Measurements from ENCODE around the gene DMAC2L.

DNA sequence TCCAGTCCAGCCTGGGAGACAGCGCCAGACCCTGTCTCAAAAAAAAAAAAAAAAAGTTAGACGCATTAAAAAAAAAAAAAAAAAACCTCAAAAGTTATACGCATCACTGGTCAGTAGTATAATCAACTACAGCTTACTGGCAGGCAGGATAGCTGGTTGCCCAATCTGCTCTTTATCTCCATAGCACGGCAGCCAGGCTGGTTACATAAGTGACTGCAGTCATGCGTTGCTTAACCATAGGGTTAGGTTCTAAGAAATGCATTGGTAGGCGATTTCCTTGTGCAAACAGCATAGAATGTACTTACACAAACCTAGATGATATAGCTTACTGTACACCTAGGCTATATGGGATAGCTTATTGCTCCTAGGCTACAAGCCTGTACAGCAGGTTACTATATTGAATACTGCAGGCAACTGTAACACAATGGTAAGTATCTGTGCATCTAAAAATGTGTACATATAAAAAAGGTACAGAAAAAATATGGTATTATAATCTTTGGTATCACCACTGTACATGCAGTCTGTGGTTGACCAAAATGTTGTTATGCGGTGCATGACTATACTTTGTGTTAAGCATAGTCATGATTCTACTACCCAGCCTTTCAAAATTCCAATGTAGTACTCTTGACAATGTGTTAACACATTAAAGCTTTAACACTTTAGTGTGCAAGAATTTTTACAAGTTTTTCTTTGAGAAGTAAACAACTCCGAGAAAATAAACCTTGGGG is 8.2 kb upstream of the DMAC2L start:
- TF ChIP-seq, protein P1, sequence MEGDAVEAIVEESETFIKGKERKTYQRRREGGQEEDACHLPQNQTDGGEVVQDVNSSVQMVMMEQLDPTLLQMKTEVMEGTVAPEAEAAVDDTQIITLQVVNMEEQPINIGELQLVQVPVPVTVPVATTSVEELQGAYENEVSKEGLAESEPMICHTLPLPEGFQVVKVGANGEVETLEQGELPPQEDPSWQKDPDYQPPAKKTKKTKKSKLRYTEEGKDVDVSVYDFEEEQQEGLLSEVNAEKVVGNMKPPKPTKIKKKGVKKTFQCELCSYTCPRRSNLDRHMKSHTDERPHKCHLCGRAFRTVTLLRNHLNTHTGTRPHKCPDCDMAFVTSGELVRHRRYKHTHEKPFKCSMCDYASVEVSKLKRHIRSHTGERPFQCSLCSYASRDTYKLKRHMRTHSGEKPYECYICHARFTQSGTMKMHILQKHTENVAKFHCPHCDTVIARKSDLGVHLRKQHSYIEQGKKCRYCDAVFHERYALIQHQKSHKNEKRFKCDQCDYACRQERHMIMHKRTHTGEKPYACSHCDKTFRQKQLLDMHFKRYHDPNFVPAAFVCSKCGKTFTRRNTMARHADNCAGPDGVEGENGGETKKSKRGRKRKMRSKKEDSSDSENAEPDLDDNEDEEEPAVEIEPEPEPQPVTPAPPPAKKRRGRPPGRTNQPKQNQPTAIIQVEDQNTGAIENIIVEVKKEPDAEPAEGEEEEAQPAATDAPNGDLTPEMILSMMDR (IDR thresholded peaks at IDR 0.05) = no peak
- TF ChIP-seq POLR2A (IDR thresholded peaks at IDR 0.05) = no peak
